ENCODE measurements around the gene ZNF273. TPM values are rescaled to one million over a fixed set of nuclear protein-coding genes. Genes with fewer than 3 reads are reported as not detected.

ZNF273 gene
- total RNA-seq, 1 experiment from 2014 or later: 5.1 TPM

DNA sequence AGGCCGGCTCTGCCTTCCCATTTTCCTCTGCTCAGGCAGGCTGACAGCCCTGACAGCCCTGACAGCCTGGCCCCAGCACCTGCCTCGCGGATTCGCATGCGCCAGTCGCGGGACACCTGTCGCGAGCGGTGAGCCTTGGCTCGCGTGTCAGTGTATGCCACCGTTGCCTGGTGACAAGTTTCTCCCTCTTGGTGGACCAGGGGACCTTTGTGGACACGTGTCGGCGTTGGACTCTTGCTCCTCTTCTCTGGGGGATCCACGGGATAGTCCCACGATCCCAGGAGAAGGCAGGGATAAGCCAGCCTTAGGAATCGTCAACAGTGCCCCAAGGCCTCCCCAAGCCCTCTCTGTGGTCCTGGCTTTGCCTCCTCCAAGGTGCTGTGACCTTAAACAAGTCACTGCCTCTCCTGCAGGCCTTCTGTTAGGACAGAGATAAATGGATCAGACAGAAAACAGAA lies 18.1 kb upstream of the ZNF273 start:
- peaks cover 8% of the 10 kb centered on the region for H3K4me1 Mint-ChIP-seq (ENCODE audit: low read depth, unreplicated experiment)
- no TSS peak for BruUV-seq (replicated peaks)
- intact Hi-C loops (cut with micrococcal nuclease; ENCODE audit: unreplicated experiment): no loop called here

DNA sequence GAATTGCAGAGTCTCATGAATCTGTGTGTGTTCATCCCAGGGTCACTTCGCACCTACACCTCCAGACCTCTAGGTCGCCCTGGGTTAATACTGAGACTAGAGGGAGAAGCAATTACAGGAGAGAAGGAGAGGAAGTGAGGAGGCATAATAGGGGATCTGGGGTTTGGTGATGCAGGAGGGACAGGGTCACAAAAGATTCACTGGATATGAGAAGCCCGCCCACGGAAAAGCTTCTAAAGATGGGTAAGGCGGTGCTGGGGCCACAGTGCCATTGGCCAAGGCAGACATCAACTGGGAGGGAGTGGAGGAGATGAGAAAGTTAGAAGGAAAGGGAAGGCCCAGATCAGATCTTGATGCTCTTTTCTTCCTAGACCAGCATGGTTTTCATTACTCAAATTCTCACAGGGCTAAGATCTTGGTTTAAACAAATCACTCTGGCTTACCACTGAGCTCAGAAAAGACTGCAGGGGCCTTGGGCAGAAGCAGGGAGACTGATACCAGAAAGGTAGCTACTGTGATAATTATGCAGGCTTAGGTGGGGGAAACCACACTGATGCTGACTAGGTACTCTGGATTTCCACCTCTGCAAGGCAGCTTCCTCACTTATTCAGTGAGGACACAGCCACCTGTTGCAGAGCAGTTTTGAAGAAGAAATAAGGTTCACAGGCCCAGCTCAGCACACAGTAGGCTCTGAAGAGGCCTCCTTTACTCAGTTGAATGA lies 17.4 kb upstream of the ZNF273 start:
- peaks cover 8% of the 10 kb centered on the region for H3K4me1 Mint-ChIP-seq (ENCODE audit: low read depth, unreplicated experiment)
- H3K36me3 Mint-ChIP-seq (ENCODE audit: insufficient read depth, unreplicated experiment): peaks cover 5% of the 10 kb centered on the region
- no peak overlapping the region for H3K27ac Mint-ChIP-seq (ENCODE audit: unreplicated experiment)
- no TSS peak for BruUV-seq (replicated peaks)
- CTCF ChIA-PET: no interaction called here
- peaks cover 2% of the 10 kb centered on the region for H3K9me3 Mint-ChIP-seq (ENCODE audit: low read depth, unreplicated experiment)
- intact Hi-C loops (cut with micrococcal nuclease; ENCODE audit: unreplicated experiment): no loop called here
- no peak for DNase-seq
- H3K4me3 Mint-ChIP-seq (ENCODE audit: low read depth, unreplicated experiment): no peak overlapping the region
- H3K27me3 Mint-ChIP-seq (ENCODE audit: unreplicated experiment): peaks cover 12% of the 10 kb centered on the region
- TF ChIP-seq, protein P1, sequence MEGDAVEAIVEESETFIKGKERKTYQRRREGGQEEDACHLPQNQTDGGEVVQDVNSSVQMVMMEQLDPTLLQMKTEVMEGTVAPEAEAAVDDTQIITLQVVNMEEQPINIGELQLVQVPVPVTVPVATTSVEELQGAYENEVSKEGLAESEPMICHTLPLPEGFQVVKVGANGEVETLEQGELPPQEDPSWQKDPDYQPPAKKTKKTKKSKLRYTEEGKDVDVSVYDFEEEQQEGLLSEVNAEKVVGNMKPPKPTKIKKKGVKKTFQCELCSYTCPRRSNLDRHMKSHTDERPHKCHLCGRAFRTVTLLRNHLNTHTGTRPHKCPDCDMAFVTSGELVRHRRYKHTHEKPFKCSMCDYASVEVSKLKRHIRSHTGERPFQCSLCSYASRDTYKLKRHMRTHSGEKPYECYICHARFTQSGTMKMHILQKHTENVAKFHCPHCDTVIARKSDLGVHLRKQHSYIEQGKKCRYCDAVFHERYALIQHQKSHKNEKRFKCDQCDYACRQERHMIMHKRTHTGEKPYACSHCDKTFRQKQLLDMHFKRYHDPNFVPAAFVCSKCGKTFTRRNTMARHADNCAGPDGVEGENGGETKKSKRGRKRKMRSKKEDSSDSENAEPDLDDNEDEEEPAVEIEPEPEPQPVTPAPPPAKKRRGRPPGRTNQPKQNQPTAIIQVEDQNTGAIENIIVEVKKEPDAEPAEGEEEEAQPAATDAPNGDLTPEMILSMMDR (IDR thresholded peaks at IDR 0.05; ENCODE audit: unreplicated experiment): no peak

More for the DNA sequence above, 18.1 kb upstream of the ZNF273 start:
- Mint-ChIP-seq H3K36me3 (ENCODE audit: insufficient read depth, unreplicated experiment) (peaks cover 5% of the 10 kb centered on the region), H3K27me3 (ENCODE audit: unreplicated experiment) (peaks cover 12% of the 10 kb centered on the region), H3K9me3 (ENCODE audit: low read depth, unreplicated experiment) (peaks cover 2% of the 10 kb centered on the region), H3K4me3 (ENCODE audit: low read depth, unreplicated experiment) (no peak overlapping the region), H3K27ac (ENCODE audit: unreplicated experiment) (no peak overlapping the region)
- CTCF ChIA-PET: no interaction called here
- TF ChIP-seq, protein P1 (IDR thresholded peaks at IDR 0.05; ENCODE audit: unreplicated experiment): no peak
- no peak for DNase-seq

DNA sequence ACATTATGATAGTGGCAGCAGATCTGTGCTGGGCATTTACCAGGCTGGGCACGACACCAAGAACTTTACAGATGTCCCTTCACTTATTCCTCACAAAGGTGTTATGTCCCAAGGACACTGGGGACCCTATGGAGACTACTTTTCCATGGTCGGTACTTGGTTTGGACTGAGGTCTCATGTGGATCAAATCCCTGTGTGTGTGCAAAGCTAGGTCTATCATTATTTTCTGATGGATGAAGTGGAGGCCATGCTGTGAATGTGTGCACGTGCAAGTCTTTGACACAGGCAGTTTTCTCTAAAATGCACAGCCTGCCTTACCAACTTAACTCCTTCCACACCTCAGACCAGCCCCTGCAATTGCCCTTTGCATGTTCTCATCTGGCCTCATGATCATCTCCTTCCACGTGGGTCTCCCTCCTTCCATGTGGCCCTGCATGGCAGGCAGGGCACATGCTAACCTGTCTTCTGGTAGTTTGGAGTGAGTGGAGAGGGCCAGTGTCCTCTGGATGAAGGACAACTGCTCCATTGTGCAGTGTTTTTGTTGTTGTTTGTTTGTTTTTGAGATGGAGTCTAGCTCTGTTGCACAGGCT lies 16.0 kb upstream of the ZNF273 start:
- Mint-ChIP-seq H3K36me3 (ENCODE audit: insufficient read depth, unreplicated experiment) (peaks cover 5% of the 10 kb centered on the region), H3K27ac (ENCODE audit: unreplicated experiment) (no peak overlapping the region), H3K4me1 (ENCODE audit: low read depth, unreplicated experiment) (peaks cover 8% of the 10 kb centered on the region), H3K27me3 (ENCODE audit: unreplicated experiment) (peaks cover 12% of the 10 kb centered on the region), H3K4me3 (ENCODE audit: low read depth, unreplicated experiment) (no peak overlapping the region), H3K9me3 (ENCODE audit: low read depth, unreplicated experiment) (peaks cover 2% of the 10 kb centered on the region)
- CTCF ChIA-PET: no interaction called here
- intact Hi-C loops (cut with micrococcal nuclease; ENCODE audit: unreplicated experiment): no loop called here
- TF ChIP-seq, protein P1 (IDR thresholded peaks at IDR 0.05; ENCODE audit: unreplicated experiment): no peak
- DNase-seq: no peak
- no TSS peak for BruUV-seq (replicated peaks)

DNA sequence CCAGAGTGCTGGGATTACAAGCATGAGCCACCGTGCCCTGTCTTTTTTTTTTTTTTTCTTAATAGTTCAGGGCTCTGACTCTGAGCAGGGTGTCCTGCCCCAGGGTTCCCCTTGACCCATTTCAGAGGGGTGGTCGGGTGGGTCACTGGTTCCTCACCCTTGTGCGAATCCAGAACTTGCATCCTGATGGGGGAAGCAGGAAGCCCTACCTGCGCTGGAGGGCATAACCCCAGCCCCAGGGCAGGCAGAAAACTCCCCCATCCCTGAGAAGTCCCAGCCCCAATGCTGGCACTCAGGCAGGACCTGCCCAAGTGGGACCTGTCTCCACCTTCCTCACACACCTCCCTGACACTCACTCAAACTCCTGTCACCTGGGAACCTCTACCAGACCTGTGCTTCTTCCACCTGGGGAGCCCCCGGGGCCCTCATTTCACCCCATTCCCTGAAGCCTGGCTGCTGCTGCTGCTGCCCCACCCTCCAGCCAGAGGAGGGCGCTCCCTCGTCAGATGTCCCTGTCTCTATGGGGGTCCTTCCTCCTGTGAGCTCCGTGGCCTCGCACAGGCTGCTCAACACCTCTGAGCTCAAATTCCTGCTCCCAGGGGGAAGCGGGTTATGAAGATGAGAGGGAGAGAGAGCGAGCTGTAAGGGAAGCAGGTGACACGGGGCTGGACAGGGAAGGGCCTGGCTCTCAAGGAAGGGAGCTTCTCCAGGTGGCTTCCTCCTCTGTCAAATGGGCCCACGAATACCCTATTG lies 15.1 kb upstream of the ZNF273 start:
- TF ChIP-seq, protein P1 (IDR thresholded peaks at IDR 0.05; ENCODE audit: unreplicated experiment): peak; percentile 11
- no peak overlapping the region for H3K27ac Mint-ChIP-seq (ENCODE audit: unreplicated experiment)
- H3K4me1 Mint-ChIP-seq (ENCODE audit: low read depth, unreplicated experiment): peaks cover 8% of the 10 kb centered on the region
- no TSS peak for BruUV-seq (replicated peaks)
- peaks cover 19% of the 10 kb centered on the region for H3K27me3 Mint-ChIP-seq (ENCODE audit: unreplicated experiment)
- CTCF ChIA-PET: no interaction called here
- intact Hi-C loops (cut with micrococcal nuclease; ENCODE audit: unreplicated experiment): no loop called here
- peak; percentile 31 for DNase-seq
- H3K9me3 Mint-ChIP-seq (ENCODE audit: low read depth, unreplicated experiment): peaks cover 2% of the 10 kb centered on the region
- peaks cover 5% of the 10 kb centered on the region for H3K36me3 Mint-ChIP-seq (ENCODE audit: insufficient read depth, unreplicated experiment)
- peak overlapping the region; percentile 64 for H3K4me3 Mint-ChIP-seq (ENCODE audit: low read depth, unreplicated experiment)

All from Calu3 (cell line).